ENCODE results near the gene GIMAP8.
"Not testable (repeated sequence)": the region's sequence is repeated elsewhere in the genome, so short reads cannot be mapped to it uniquely, and the experiment has no call there.

GIMAP8 gene

DNA sequence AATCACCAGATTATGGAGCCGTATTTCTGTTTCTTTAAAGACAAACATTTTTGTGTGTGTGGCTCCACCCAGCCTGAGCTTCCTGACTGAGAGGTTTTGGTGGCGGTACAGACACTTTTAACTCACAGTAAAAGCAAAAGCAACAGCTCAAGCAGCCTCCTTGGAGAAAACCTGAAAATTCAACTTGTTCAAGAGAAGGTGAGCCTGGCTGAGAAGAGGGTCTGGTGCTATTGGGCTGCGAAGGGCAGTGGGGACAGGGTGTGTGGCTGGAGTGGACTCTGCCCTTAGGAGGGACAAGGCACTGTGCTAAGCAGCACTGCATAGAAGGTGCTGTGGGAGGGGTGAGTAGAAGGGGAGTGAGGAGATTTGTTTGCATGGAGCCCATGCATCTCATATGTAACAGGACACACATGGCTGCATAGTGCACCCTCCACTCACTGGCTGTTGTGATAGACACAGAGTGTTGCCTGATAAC, 64.4 kb downstream of the GIMAP8 start, which contains the start of gene GIMAP7:
GIMAP7 (plus strand) TSS at position 125 of the 475 bp plus-strand sequence. CDS start 5,103 bp downstream, outside the sequence.
- CTCF ChIA-PET = no interaction called here
- no peak for DNase-seq (ENCODE audit: extremely low spot score)
- POLR2A ChIA-PET = no interaction called here
- TF ChIP-seq ZNF384 (IDR thresholded peaks at IDR 0.05) (no peak), NFRKB (IDR thresholded peaks at IDR 0.05) (no peak), L3MBTL2 (conservative IDR thresholded peaks at IDR 0.05) (no peak), HDGF (IDR thresholded peaks at IDR 0.05; ENCODE audit: borderline replicate concordance) (no peak), FOXK2 (IDR thresholded peaks at IDR 0.05) (no peak), CTBP1 (IDR thresholded peaks at IDR 0.05; ENCODE audit: borderline replicate concordance) (no peak)

DNA sequence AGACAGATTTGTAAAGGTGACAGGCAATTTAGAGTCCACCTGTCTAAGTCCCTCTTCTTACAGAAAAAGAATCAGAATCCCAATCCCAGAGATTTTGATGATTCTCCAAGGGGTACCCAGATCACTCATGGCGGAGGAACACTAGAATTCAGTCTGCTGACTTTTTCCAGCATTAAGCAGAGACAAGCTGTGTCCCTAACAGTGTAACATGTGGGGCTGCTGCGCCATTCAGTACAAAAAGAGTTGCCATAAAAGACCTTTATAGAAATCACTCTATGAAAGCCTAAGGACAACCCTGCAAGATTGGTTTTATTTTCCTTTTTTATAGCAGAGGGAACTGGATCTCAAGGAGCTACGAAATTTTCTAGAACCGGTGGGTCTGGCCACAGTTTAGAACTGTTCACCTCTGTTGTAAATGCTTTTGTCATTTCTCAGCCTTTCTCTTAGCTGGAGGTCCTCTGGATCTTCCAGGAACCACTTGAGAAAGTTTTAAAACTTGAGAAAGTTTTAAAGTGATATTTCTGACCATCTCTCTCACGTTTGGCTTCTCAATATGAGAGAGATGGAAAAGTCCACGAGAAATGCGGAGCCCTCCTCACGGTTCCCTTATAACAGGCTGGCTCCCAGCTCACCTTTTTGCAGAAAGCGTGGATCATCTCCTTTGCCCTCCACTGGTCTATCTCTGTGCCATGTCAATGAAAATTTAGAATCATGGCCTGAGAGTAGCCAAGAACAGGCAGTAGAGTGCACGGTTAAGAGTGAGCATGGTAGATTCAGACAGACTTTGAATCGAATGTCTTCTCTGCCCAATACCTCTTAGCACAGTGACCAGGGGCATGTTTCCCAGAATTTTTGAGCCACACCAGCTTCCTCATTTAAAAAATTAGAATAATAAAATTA, 65.1 kb downstream of the GIMAP8 start:
- CTCF ChIA-PET = interaction anchor here (0.6 to 0.8 kb wide), 2 partner anchors 45 to 47 kb away, joined by 3 to 9 read pairs; no protein-coding TSS in a partner anchor
- TF ChIP-seq LEF1 (IDR thresholded peaks at IDR 0.05; ENCODE audit: borderline replicate concordance) = no peak
- no peak for TF ChIP-seq L3MBTL2 (conservative IDR thresholded peaks at IDR 0.05)

DNA sequence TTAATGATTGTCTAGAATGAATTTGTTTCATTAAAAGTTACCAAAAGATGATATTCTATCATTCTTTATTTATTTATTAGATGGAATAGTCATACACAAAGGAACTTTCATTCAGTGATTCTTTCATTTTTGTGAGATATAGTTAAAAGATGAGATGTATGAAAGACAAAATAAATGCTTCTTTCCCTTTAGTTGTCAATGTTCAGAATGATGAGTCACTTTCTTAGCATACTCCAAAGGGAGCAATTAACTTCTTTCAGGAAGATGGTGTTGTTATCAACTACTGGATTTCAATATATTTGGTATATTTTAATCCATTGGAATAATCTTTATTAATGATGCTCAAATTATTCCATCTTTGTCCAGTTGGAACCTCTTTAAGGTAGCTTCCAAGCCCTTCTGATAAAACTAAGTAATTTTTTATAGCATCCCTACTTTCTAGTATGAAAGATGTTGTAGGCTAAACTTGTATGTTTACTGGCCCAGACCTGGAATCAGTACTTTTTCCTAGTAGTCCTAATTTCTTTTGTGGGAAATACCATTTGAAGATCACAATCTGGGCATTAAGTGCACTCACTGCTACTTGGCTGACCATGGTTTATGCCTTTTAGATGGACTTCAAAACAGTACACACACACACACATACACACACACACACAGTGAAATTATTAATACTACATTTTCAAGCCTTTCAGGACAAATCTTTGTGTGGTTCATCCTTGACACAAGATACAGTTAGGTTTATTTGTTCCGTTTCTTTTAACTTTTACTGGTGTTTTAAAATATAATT, 66.7 kb downstream of the GIMAP8 start:
- TF ChIP-seq SUZ12 (IDR thresholded peaks at IDR 0.05) (no peak), LEF1 (IDR thresholded peaks at IDR 0.05; ENCODE audit: borderline replicate concordance) (no peak), ARNT (IDR thresholded peaks at IDR 0.05) (no peak), ZNF384 (IDR thresholded peaks at IDR 0.05) (no peak), BHLHE40 (IDR thresholded peaks at IDR 0.05; ENCODE audit: borderline replicate concordance) (no peak), L3MBTL2 (conservative IDR thresholded peaks at IDR 0.05) (no peak), TARDBP (IDR thresholded peaks at IDR 0.05) (no peak)
- TF ChIP-seq, protein P1, sequence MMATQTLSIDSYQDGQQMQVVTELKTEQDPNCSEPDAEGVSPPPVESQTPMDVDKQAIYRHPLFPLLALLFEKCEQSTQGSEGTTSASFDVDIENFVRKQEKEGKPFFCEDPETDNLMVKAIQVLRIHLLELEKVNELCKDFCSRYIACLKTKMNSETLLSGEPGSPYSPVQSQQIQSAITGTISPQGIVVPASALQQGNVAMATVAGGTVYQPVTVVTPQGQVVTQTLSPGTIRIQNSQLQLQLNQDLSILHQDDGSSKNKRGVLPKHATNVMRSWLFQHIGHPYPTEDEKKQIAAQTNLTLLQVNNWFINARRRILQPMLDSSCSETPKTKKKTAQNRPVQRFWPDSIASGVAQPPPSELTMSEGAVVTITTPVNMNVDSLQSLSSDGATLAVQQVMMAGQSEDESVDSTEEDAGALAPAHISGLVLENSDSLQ (IDR thresholded peaks at IDR 0.05) = no peak
- ChIA-PET POLR2A (no interaction called here), CTCF (no interaction called here)
- no peak for DNase-seq (ENCODE audit: extremely low spot score)

More for the DNA sequence above, 65.1 kb downstream of the GIMAP8 start:
- POLR2A ChIA-PET = no interaction called here
- DNase-seq (ENCODE audit: extremely low spot score) = no peak

DNA sequence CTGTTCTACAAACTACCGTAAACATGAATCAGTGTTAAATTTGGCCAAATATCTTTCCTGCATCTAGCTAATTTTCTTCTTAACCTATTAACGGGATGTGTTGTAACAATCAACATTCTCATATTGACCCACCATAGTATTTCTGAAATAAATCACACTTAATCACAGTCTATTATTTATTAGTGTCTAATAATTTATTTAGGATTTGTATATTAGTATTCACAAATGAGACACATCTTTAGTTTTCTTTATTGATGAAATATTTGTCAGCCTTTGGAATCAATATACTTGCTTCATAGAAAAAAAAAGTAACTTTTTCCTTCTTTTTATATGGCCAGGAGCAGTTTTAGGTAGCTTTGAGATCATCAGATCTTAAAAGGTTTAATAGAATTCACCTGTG, 68.9 kb downstream of the GIMAP8 start:
- ChIA-PET CTCF (no interaction called here), POLR2A (no interaction called here)
- no peak for TF ChIP-seq FOXM1 (IDR thresholded peaks at IDR 0.05; ENCODE audit: borderline replicate concordance)
- DNase-seq (ENCODE audit: extremely low spot score) = no peak

DNA sequence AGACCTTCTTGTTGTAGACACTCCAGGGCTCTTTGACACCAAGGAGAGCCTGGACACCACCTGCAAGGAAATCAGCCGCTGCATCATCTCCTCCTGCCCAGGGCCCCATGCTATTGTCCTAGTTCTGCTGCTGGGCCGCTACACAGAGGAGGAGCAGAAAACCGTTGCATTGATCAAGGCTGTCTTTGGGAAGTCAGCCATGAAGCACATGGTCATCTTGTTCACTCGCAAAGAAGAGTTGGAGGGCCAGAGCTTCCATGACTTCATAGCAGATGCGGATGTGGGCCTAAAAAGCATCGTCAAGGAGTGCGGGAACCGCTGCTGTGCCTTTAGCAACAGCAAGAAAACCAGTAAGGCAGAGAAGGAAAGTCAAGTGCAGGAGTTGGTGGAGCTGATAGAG, 69.7 kb downstream of the GIMAP8 start:
- no peak for DNase-seq (ENCODE audit: extremely low spot score)
- no peak for TF ChIP-seq CTBP1 (IDR thresholded peaks at IDR 0.05; ENCODE audit: borderline replicate concordance)
- no peak for TF ChIP-seq FOXK2 (IDR thresholded peaks at IDR 0.05)
- no peak for TF ChIP-seq TARDBP (IDR thresholded peaks at IDR 0.05)
- no peak for TF ChIP-seq BHLHE40 (IDR thresholded peaks at IDR 0.05; ENCODE audit: borderline replicate concordance)
- TF ChIP-seq ZNF384 (IDR thresholded peaks at IDR 0.05) = no peak
- TF ChIP-seq NFRKB (IDR thresholded peaks at IDR 0.05) = no peak
- TF ChIP-seq L3MBTL2 (conservative IDR thresholded peaks at IDR 0.05) = no peak
- TF ChIP-seq ARNT (IDR thresholded peaks at IDR 0.05) = no peak
- TF ChIP-seq SUZ12 (IDR thresholded peaks at IDR 0.05) = no peak
- no peak for TF ChIP-seq ELF4 (IDR thresholded peaks at IDR 0.05)
- TF ChIP-seq, protein P1 (IDR thresholded peaks at IDR 0.05) = no peak
- TF ChIP-seq HDGF (IDR thresholded peaks at IDR 0.05; ENCODE audit: borderline replicate concordance) = no peak
- TF ChIP-seq FOXM1 (IDR thresholded peaks at IDR 0.05; ENCODE audit: borderline replicate concordance) = no peak
- TF ChIP-seq SP1 (IDR thresholded peaks at IDR 0.05) = no peak
- no peak for TF ChIP-seq FOXA1 (IDR thresholded peaks at IDR 0.05)
- no peak for TF ChIP-seq LEF1 (IDR thresholded peaks at IDR 0.05; ENCODE audit: borderline replicate concordance)
- CTCF ChIA-PET = no interaction called here
- POLR2A ChIA-PET = no interaction called here

DNA sequence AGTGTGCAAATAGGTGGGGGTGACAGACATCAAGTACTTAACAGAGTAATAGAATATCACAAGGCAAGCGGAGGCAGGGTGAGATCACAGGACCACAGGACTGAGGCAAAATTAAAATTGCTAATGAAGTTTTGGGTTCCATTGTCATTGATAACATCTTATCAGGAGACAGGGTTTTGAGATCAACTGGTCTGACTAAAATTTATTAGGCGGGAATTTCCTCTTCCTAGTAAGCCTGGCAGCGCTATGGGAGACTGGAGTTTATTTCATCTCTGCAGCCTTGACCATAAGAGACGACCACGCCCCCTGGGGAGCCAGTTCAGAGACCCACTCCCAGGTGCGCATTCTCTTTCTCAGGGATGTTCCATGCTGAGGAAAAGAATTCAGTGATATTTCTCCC, 72.5 kb downstream of the GIMAP8 start:
- POLR2A ChIA-PET; DNase-seq (ENCODE audit: extremely low spot score): not testable (repeated sequence)

DNA sequence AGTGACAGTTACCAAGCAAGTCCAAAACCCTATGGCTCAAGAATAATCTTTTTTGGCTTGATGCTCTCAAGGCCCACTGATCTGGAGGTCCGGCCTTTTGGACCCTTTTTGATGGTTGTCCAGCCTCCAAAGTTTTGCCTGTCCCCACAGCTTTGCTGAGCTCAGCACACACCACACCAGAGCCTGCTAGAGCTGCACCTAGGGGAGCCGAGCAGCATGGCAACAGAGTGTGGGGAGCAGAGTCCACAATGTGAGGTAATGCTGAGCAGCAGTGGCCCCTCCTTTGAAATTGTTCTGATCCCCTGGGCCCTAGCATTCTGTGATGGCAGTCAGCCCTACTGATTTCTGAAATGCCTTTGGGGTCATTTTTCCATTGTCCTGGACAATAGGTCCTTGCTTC, 73.6 kb downstream of the GIMAP8 start:
- ChIA-PET POLR2A (no interaction called here), CTCF (no interaction called here)
- TF ChIP-seq, protein P1 (IDR thresholded peaks at IDR 0.05) = no peak
- TF ChIP-seq SUZ12 (IDR thresholded peaks at IDR 0.05) (no peak), CTBP1 (IDR thresholded peaks at IDR 0.05; ENCODE audit: borderline replicate concordance) (no peak), TARDBP (IDR thresholded peaks at IDR 0.05) (no peak), L3MBTL2 (conservative IDR thresholded peaks at IDR 0.05) (no peak), LEF1 (IDR thresholded peaks at IDR 0.05; ENCODE audit: borderline replicate concordance) (no peak), SP1 (IDR thresholded peaks at IDR 0.05) (no peak), ELF4 (IDR thresholded peaks at IDR 0.05) (no peak), FOXK2 (IDR thresholded peaks at IDR 0.05) (no peak), HDGF (IDR thresholded peaks at IDR 0.05; ENCODE audit: borderline replicate concordance) (no peak), FOXA1 (IDR thresholded peaks at IDR 0.05) (no peak), NFRKB (IDR thresholded peaks at IDR 0.05) (no peak), FOXM1 (IDR thresholded peaks at IDR 0.05; ENCODE audit: borderline replicate concordance) (no peak), ZNF384 (IDR thresholded peaks at IDR 0.05) (no peak), BHLHE40 (IDR thresholded peaks at IDR 0.05; ENCODE audit: borderline replicate concordance) (no peak), ARNT (IDR thresholded peaks at IDR 0.05) (no peak)
- no peak for DNase-seq (ENCODE audit: extremely low spot score)

More for the DNA sequence above, 72.5 kb downstream of the GIMAP8 start:
- CTCF ChIA-PET = not testable (repeated sequence)
